H1 (cell line): ENCODE results near the gene ANP32A. TPM values are rescaled to one million over a fixed set of nuclear protein-coding genes. Genes with fewer than 3 reads are reported as not detected.

Source experiments
- CBX5 ChIP-seq: fragments of 300-800, 300-1000 bp; sonication (generic); IDR thresholded peaks from 2 replicates; pipeline ENCODE4 v1.7.1; 2016; ENCODE audit warnings: antibody characterized with exemption, low read length, low read depth
- CTCF ChIP-seq, 3 experiments: IDR thresholded peaks; 1 replicate in 2 of 3; 2 replicates in 1 of 3; pipeline versions ENCODE4 v1.5.1 to v1.6.1; 2011; ENCODE audit warnings: low read length in 3 of 3, mild to moderate bottlenecking in 3 of 3, inconsistent platforms in 2 of 3, low read depth in 1 of 3, moderate library complexity in 1 of 3; ENCODE audit not compliant: insufficient read depth in 1 of 3; ENCODE audit errors: control extremely low read depth in 1 of 3
- EP300 ChIP-seq, 2 experiments: IDR thresholded peaks; 1 replicate in 1 of 2; 2 replicates in 1 of 2; pipeline ENCODE4 v1.6.1; 2011 to 2012; ENCODE audit warnings: low read depth in 2 of 2, low read length in 2 of 2, mild to moderate bottlenecking in 2 of 2, borderline replicate concordance in 1 of 2, inconsistent platforms in 1 of 2, moderate library complexity in 1 of 2
- HDAC2 ChIP-seq, 2 experiments: fragments of 300-600 bp in 1 of 2; sonication (generic) in 1 of 2; IDR thresholded peaks; 2 replicates each; pipeline ENCODE4 v1.6.1; 2011 to 2012; ENCODE audit warnings: low read depth in 2 of 2, low read length in 2 of 2, mild to moderate bottlenecking in 2 of 2, moderate library complexity in 2 of 2, borderline replicate concordance in 1 of 2, inconsistent platforms in 1 of 2
- RAD21 ChIP-seq, 2 experiments: IDR thresholded peaks in 1 of 2; conservative IDR thresholded peaks in 1 of 2; 2 replicates each; pipeline ENCODE4 v1.6.1; 2011; ENCODE audit warnings: low read depth in 2 of 2, low read length in 2 of 2, improper control_type of control experiment in 1 of 2, inconsistent platforms in 1 of 2, mild to moderate bottlenecking in 1 of 2, moderate library complexity in 1 of 2
- SP1 ChIP-seq: IDR thresholded peaks from 2 replicates; pipeline ENCODE4 v1.6.1; 2011; ENCODE audit warnings: low read depth, low read length
- YY1 ChIP-seq: IDR thresholded peaks from 2 replicates; pipeline ENCODE4 v1.6.1; 2011; ENCODE audit warnings: low read depth, mild to moderate bottlenecking, low read length
- polyA plus RNA-seq, 7 experiments: library from polyadenylated mRNA; depleted of rRNA in 3 of 7; stranded (reverse) in 5 of 7; unstranded in 2 of 7; fragments of >200 nt in 5 of 7; fragments of 200-250 nt in 2 of 7; gene quantifications; 1 replicate in 5 of 7; 2 replicates in 1 of 7; 4 replicates in 1 of 7; pipeline versions ENCODE4 v1.2.1 to v1.2.3, GENCODE V29; 2011 to 2013; ENCODE audit warnings: missing spikeins in 2 of 7, mixed read lengths in 2 of 7
- total RNA-seq: library from RNA; stranded (reverse); fragmentation: NEBNext Ultra II Directional; extraction: Animal tissue kit (Norgen Biotek cat#: 25700); gene quantifications from 2 replicates; pipeline ENCODE4 v1.2.1, GENCODE V29; 2021

Gene ANP32A
- total and polyA plus RNA-seq, 2 of the 8 experiments (the other 6 are each of a cell fraction or from before 2014, with no cell fraction given), result 70.8 to 295 TPM

GRCh38 chr15:68798346-68799094 is 22.2 kb downstream of the ANP32A start (continued):
- TF ChIP-seq HDAC2 (IDR thresholded peaks at IDR 0.05; ENCODE audit: borderline replicate concordance in 1 of 2, low read depth in 2 of 2, low read length in 2 of 2), result no peak
- TF ChIP-seq CTCF (IDR thresholded peaks at IDR 0.05; ENCODE audit: control extremely low read depth in 1 of 3, insufficient read depth in 1 of 3, low read depth in 1 of 3, low read length in 3 of 3), result no peak
- no peak for TF ChIP-seq YY1
- no peak for TF ChIP-seq SP1
- no peak for TF ChIP-seq CBX5
- no peak for TF ChIP-seq RAD21 (IDR thresholded peaks at IDR 0.05 in 1 of 2, conservative IDR thresholded peaks at IDR 0.05 in 1 of 2; ENCODE audit: low read depth in 2 of 2, low read length in 2 of 2)
- TF ChIP-seq EP300 (IDR thresholded peaks at IDR 0.05; ENCODE audit: borderline replicate concordance in 1 of 2, low read depth in 2 of 2, low read length in 2 of 2), result no peak
